GM18868 (cell line): Measurements from ENCODE around the gene PLCL2.

Experiments used
- ATAC-seq: cut with Tn5 transposase; IDR thresholded peaks from one replicate; pipeline ENCODE4 v1.9.1; 2021; ENCODE audit warnings: mild to moderate bottlenecking, moderate library complexity; ENCODE audit not compliant: unreplicated experiment

PLCL2 gene

DNA sequence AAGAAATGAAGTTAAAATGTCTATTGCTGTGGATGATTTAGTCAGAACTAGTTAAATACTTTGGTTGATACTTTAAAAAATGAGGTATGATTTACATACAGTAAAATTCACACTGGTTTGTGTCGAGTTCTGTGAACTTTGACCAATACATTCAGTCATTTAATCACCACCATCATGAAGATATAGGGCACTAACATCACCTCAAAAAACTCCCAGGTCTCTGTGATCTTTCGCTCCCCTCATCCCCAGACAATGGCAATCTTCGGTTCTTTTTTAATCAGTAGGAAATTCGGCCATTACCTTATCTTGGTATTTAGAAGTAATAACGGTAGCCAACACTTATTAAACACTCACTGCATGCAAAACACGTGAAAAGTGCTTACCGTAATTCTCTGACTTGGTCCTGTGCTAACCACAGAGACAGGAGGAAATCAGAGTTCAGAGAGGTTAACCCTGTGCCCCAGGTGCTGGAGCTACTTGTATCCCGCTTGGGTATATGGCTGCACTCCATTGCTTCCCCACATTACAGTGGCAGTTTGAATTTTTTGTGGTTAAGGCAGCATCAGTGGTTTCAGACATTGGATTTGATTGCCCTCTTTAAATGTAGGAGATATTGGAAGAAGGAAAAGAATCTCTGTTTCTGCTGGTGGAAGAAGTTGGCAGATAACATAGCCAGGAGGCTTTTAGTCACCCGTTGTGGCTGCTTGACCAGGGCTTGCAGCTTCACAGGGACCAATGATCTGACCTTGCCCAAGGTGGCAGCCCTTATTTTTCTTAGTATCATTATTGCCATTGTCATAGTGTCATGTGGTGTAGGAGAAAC is 4.2 kb downstream of the PLCL2 start:
- ATAC-seq: peak; percentile 40

DNA sequence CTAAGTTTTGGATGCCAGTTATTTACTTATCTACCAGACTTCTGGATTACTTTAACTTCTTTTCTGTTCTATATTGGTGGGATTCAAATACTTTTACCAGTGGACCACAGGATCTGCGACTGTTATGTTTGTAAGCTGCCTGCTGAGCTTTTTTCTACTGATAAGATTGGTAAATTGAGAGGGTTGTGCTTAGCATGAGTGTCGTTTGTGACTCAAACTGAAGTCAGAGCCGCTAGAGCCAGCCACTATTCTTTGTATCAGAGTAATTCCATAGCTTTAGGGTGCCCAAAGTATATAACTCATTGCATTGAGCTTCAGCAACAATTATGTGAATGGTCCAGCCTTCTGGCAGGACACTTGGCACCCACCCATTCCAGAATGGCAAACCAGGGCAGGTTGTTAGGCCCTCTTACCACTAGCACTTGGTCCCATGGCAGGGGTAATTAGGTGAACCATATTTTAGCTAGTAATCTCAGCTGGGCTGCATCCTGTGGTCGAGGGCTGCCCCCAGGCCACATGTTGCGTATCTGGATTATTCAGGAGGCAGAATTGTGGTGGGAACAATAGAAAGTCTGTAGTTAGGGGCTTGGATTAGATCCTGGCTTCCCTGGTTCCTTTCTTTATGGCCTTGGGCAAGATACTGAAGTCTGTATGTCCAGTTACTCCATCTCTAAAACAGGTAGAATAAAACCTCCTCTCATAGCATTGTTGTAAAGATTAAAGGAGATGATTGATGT is 6.0 kb downstream of the PLCL2 start:
- no peak for ATAC-seq

GRCh38 chr3:16893618-16894200 is 9.0 kb downstream of the PLCL2 start:
- ATAC-seq: no peak

- no peak for ATAC-seq
Measured at GRCh38 chr3:16896094-16896627, 11.4 kb downstream of the PLCL2 start.

DNA sequence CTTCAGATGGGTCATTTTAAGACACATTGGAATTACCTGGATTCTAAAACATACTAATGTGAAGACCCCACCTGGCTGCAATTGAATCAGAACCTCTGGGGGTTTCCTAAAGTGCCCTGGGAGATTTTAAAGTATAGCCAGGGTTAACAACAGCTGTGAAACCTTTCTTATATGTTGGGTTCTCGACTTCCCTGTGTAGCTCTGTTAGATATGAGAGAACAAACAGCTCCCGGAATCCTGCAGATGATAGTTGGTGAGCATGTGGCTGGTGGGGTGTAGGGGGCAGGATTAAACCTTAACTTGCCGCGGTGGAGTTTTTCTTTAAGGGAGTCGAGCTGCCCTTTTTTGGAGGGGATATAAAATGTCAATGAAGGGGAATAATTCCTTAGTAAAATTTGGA is 12.1 kb downstream of the PLCL2 start:
- peak; percentile 26 for ATAC-seq

DNA sequence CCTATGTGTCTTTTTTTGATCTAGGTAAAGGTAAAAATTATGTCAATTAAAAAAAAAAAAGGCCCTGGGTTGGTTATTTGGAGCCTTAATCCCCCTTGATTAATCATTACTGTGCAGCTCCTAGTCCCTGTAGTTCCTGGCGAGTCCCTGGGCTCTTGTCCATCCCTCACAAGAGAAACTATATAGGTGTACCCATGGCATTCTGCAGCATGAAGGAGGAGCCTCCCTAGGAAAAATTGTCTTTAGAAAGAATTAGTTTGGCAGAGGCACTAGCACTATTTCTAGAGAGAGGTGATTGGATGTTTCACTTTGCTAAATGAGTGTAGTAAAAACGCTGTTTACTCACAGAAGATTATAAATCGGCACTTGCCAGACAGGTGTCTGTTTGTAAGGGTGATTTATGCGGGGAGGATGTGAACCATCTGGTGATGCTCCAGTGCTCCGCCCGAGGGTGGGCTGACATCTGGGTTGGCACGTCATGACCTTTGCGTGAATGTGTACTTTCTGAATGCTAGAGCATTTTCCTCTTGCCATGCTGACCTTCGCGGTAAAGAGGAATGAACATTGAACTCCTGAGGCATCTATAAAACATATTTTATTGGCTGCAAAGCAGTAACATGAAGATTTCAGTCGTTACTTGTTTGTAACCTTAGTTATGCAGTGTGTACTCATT is 12.6 kb downstream of the PLCL2 start:
- ATAC-seq: peak; percentile 61

GRCh38 chr3:16898595-16899395 is 14.0 kb downstream of the PLCL2 start:
- ATAC-seq: no peak

DNA sequence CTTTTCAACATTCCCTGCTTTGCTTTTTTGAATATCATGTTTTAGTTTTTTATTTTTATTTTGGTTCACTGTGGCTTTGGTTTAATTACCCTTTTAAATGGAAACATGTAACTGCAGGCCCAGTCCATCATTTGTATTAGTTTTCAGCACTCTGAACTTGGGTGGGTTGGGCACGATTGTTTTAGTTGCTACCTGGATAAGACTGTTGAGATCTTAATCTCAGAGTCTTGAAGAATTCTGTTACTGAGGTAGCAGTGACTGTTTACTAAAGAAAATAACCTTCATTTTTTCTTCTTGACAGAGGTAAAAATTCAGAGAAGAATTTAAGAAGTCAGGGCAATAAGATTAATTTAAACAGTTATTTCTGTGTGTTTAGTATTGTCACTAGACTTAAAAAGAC is 15.2 kb downstream of the PLCL2 start:
- ATAC-seq: no peak

GRCh38 chr3:16900779-16901440 is 16.2 kb downstream of the PLCL2 start:
- no peak for ATAC-seq

DNA sequence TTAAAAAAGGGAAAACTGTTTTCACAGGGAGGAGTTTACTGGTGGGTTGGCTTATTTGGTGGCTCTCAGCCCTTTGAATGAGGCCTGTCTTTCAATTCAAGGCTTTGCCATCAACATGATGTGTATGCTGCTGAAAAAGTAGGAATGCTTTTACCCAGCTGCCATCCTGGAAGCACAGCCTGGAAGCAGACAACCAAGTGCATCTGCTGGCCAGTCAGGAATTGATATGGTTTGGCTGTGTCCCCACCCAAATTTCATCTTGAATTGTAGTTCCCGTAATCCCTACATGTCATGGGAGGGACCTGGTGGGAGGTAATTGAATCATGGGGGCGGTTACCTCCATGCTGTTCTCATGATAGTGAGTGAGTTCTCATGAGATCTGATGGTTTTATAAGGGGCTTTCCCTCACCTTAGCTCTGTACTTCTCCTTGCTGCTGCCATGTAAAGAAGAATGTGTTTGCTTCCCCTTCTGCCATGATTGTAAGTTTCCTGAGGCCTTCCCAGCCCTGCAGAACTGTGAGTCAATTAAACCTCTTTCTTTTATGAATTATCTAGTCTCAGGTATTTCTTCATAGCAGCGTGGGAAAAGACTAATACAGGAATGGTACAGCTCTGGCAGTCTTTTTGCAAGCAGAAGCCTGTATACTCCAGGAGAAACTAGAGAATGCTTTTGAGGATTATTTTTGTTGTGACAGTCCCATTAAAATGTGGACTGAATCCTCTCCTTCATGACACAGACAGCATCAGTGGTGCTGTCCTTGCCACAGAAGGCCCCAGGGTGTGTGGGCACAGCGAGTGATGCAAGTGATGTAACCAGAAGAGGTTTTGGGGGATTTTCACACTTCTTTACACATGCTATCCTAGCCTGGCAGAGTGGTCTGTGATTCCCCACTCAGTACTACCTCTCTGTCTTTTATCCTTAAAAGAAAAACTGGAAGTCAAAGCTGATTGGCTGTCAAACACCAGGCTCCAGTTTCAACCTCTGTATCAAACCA is 20.0 kb downstream of the PLCL2 start:
- peak; percentile 57 for ATAC-seq

DNA sequence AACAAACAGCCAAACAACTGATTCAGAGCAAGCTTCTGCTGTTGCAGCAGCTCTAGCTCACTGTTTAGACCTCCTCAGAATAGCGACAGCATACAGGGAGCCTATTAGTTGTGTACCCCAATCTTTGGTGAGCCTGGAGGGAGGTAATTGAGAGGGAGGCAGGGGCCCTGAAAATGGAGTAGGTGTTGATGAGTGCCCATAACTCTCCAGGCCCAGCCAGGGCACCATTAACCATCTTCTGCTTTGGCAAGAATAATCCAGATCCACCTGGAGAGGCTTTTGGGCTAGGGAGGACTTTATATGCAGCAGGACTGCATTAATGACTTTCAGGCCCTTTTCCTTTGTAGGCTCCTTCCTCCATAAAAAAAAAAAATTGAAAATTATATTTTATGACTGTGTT is 20.9 kb downstream of the PLCL2 start:
- ATAC-seq: no peak

- peak; percentile 35 for ATAC-seq
Measured at GRCh38 chr3:16906682-16907081, 21.9 kb downstream of the PLCL2 start.

- peak; percentile 70 for ATAC-seq
Measured at GRCh38 chr3:16907243-16907642, 22.5 kb downstream of the PLCL2 start.

DNA sequence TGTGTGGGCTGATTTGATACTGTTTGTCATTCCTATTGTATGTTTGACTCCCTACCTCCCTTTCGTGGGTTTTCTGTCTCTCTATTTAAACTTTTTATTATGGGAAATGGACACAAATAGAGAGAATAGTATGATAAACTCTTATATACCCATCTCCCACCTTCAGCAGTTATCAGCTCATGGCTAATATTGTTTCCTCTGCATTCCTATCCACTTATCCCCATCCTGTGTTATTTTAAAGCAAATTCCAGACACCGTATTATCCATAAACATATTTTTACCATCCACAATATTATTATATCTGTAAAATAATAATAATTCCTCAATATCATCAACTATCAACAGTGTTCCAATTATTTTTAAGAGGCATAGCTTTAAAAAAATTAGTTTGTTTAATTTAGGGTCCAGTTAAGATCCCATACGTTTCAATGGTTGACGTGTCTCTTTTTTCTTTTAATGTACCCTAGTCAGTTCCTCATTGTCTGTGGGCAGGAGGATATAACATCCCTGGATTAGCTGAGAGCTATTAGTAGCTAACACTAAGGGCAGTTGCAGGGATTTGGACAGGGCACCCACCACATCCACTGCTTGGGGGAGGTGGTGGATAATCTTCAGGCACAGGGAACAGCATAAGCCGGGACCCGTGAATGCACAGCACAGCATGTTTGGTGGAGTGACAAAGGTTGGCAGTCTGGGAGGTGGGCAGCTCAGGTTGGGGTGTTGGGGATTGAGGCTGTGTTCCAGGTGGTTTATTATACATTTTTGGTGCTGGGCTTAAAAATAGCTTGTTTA is 23.5 kb downstream of the PLCL2 start:
- ATAC-seq: no peak

- ATAC-seq: no peak
Measured at GRCh38 chr3:16908896-16909295, 24.1 kb downstream of the PLCL2 start.

DNA sequence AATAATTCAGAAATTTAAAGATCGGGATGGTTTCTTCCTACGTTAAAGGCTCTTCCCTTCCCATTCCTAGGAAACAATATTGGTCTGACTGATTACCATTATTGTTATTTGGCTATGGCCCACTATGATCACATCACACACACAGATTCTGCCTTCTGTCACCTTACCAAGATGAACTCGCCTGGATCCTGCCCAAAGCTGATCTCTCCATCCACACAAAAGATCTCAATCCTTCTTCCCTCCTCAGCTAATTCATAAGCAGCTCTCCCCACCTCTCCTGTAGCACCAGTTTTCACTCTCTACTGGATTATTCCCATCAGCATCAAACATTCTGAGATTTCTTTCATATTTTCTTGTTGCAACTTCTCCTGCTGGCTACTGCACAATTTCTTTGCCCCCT is 25.0 kb downstream of the PLCL2 start:
- ATAC-seq: no peak

DNA sequence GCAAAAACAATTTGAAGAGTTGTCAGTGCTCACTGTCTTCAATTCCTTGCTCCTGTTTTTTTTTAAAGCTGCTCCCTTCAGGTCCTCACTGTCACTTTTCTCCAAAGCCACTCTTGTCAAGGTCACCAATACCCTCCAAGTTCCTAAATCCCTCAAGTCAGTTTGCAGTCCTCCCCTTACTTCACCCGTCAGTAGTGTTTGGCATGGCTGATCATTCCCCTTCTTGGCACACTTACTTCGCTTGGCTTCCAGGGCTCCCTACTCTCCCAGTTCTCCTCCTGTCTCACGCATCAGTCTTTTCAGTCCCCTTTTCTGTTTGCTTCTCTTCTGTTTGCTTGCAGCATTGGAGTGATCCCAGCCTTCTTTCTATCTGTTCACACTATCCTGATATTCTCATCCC is 25.5 kb downstream of the PLCL2 start:
- no peak for ATAC-seq

DNA sequence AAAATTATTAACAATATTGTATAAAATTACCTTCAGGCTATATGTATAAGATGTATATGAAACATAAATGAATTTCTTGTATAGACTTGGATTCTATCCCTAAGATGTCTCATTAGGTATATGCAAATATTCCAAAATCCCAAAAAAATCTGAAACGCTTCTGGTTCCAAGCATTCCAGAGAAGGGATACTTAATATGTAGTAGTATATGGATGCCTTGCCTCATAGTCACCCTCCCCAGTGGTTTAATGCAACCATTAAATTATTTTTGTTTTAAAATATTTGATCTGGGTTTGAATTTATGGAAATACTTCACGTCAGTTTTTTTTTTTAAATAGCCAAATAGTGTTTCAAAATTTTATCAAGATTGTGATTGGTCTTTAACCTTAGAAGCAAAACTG is 27.2 kb downstream of the PLCL2 start:
- ATAC-seq: no peak
